Parathyroid adenoma (tissue), 2 donors: ENCODE data around the gene CAPN5.

Source experiments
- H2AFZ ChIP-seq: fragments of 300-600 bp; sonication (generic); one replicate; pipeline ENCODE4 v1.7.0; 2017; ENCODE audit warnings: antibody characterized with exemption, mild to moderate bottlenecking
- H3K27ac ChIP-seq: fragments of 300-600 bp; sonication (generic); one replicate; pipeline ENCODE4 v1.7.0; 2017
- H3K27me3 ChIP-seq: fragments of 300-600 bp; sonication (generic); one replicate; pipeline ENCODE4 v1.7.0; 2017; ENCODE audit warnings: low read length; ENCODE audit not compliant: control insufficient read depth, insufficient read depth
- H3K36me3 ChIP-seq: fragments of 300-600 bp; sonication (generic); one replicate; pipeline ENCODE4 v1.7.0; 2017; ENCODE audit warnings: low read length; ENCODE audit not compliant: control insufficient read depth, insufficient read depth
- H3K4me1 ChIP-seq: fragments of 300-600 bp; sonication (generic); one replicate; pipeline ENCODE4 v1.7.0; 2017; ENCODE audit warnings: control low read depth
- H3K4me2 ChIP-seq: fragments of 300-600 bp; sonication (generic); one replicate; pipeline ENCODE4 v1.7.0; 2017; ENCODE audit warnings: low read length
- H3K4me3 ChIP-seq: fragments of 300-600 bp; sonication (generic); one replicate; pipeline ENCODE4 v1.7.0; 2017; ENCODE audit warnings: low read depth, low read length
- H3K79me2 ChIP-seq: fragments of 300-600 bp; sonication (generic); one replicate; pipeline ENCODE4 v1.7.0; 2017; ENCODE audit warnings: control low read depth
- H3K9ac ChIP-seq: fragments of 300-600 bp; sonication (generic); one replicate; pipeline ENCODE4 v1.7.0; 2017; ENCODE audit warnings: mild to moderate bottlenecking
- H3K9me3 ChIP-seq: fragments of 300-600 bp; sonication (generic); one replicate; pipeline ENCODE4 v1.7.0; 2017; ENCODE audit warnings: low read length; ENCODE audit not compliant: control insufficient read depth
- TF ChIP-seq, protein P1 (sequence below): fragments of 300-600 bp; sonication (generic); IDR thresholded peaks from one replicate; pipeline ENCODE4 v1.7.0; 2017; ENCODE audit warnings: antibody characterized with exemption, mild to moderate bottlenecking
- donor health status: primary hyperparathyroidism.

The CAPN5 gene

DNA sequence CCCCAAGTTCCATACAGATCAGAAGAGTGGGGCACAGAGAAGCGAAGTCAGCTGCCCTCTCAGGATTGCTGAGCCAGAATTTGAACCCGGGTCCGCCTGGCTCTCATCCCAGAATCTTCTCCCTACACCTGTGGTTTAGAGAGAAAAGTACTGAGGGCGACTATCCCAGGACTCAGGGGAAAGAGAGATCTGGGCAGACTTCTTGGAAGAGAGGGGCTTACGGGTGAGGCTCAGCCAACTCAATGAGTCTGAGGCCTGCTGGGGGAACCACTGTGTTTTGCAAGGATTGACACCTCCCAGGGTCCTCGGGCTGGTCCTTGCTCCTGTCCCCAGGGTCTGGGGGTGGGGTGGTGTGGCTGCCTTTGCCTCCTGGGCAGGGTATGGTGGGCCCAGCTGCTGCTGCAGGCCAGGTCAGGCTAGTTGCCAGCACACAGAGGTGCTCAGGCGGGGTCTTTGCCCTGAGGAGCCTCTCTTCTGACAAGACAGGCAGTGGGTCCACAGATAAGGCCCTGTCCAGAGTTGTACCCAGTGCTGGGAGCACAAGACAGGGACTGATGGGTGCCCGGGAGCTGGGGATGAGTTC lies 1.2 kb downstream of the CAPN5 start:
- no peak overlapping the region for H3K27ac ChIP-seq
- H3K9ac ChIP-seq: no peak overlapping the region

DNA sequence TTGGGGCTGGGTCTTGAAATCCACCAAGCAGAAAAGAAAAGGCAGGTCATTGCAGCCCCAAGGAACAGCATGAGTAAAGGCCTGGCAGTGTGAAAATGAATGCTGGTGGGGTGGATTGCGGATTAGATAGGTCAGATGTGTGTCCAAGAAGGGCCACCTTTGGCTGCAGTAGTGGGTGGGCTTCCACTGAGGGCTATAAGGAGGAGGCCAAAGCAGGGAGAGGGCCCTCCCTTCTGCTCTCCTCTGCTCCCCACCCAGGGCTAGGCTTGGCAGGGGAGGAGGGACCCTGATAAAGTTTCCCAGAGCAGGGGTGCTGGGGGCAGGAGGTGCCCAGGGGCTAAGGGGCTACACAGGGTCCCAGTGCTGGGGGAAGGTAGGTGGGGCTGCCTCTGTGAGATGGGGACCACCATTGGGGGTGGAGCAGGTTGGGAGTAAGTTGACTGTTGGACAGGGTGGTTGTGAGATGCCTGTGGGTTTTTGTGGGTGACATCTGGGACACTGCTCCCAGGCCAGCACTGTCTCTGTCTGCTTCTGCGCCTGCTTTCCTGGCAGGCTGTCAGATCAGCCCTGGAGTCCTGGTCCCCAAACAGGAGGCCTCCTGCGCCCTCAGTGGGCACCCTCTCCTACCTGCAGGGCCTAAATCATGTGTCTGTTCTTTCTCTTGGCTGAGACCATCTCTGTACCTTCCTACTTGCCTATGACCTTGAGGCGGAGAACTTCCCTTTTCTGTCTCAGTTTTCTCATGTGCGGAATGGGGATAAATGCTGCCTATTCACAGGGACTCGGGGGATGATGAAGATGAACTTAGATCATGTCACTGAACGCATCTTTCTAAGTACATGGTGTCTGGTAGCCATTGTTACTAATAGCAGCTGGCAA lies 1.9 kb downstream of the CAPN5 start:
- Histone ChIP-seq H3K79me2 (no peaks in the 10 kb centered on the region), H3K4me3 (no peak overlapping the region), H2AFZ (no peak overlapping the region), H3K4me1 (no peaks in the 10 kb centered on the region), H3K9me3 (no peaks in the 10 kb centered on the region), H3K4me2 (no peak overlapping the region), H3K27ac (no peak overlapping the region), H3K36me3 (no peaks in the 10 kb centered on the region), H3K9ac (no peak overlapping the region), H3K27me3 (no peaks in the 10 kb centered on the region)
- TF ChIP-seq, protein P1, sequence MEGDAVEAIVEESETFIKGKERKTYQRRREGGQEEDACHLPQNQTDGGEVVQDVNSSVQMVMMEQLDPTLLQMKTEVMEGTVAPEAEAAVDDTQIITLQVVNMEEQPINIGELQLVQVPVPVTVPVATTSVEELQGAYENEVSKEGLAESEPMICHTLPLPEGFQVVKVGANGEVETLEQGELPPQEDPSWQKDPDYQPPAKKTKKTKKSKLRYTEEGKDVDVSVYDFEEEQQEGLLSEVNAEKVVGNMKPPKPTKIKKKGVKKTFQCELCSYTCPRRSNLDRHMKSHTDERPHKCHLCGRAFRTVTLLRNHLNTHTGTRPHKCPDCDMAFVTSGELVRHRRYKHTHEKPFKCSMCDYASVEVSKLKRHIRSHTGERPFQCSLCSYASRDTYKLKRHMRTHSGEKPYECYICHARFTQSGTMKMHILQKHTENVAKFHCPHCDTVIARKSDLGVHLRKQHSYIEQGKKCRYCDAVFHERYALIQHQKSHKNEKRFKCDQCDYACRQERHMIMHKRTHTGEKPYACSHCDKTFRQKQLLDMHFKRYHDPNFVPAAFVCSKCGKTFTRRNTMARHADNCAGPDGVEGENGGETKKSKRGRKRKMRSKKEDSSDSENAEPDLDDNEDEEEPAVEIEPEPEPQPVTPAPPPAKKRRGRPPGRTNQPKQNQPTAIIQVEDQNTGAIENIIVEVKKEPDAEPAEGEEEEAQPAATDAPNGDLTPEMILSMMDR: no peak

More for the DNA sequence above, 1.2 kb downstream of the CAPN5 start:
- H3K4me1 ChIP-seq: no peaks in the 10 kb centered on the region
- no peaks in the 10 kb centered on the region for H3K36me3 ChIP-seq
- no peaks in the 10 kb centered on the region for H3K27me3 ChIP-seq
- H3K79me2 ChIP-seq: no peaks in the 10 kb centered on the region
- H3K4me3 ChIP-seq: no peak overlapping the region
- no peak overlapping the region for H3K4me2 ChIP-seq
- TF ChIP-seq, protein P1: no peak
- no peaks in the 10 kb centered on the region for H3K9me3 ChIP-seq
- no peak overlapping the region for H2AFZ ChIP-seq

GRCh38 chr11:77069336-77069968 lies 2.7 kb downstream of the CAPN5 start:
- H2AFZ ChIP-seq: no peak overlapping the region
- H3K27me3 ChIP-seq: no peaks in the 10 kb centered on the region
- H3K4me3 ChIP-seq: no peak overlapping the region
- H3K4me1 ChIP-seq: no peaks in the 10 kb centered on the region
- no peaks in the 10 kb centered on the region for H3K36me3 ChIP-seq
- TF ChIP-seq, protein P1: no peak
- H3K9ac ChIP-seq: no peak overlapping the region
- H3K4me2 ChIP-seq: no peak overlapping the region
- no peak overlapping the region for H3K27ac ChIP-seq
- no peaks in the 10 kb centered on the region for H3K79me2 ChIP-seq
- H3K9me3 ChIP-seq: no peaks in the 10 kb centered on the region

- Histone ChIP-seq H3K36me3 (no peaks in the 10 kb centered on the region), H3K4me2 (no peak overlapping the region), H3K4me3 (no peak overlapping the region), H3K27me3 (no peaks in the 10 kb centered on the region), H2AFZ (no peak overlapping the region), H3K9me3 (no peaks in the 10 kb centered on the region), H3K4me1 (no peaks in the 10 kb centered on the region), H3K27ac (no peak overlapping the region), H3K79me2 (no peaks in the 10 kb centered on the region), H3K9ac (no peak overlapping the region)
- TF ChIP-seq, protein P1: no peak
Measured at GRCh38 chr11:77069969-77070582, 3.3 kb downstream of the CAPN5 start.
